NCI-H2107 treated with DMSO at 0.1 percent for 48 hours (cell line): ENCODE data around the gene DPP10.

Experiments used
- DNase-seq: peaks from one replicate; lab custom pipeline; 2025; ENCODE audit not compliant: unreplicated experiment; lab: John Stamatoyannopoulos, UW

Gene DPP10

DNA sequence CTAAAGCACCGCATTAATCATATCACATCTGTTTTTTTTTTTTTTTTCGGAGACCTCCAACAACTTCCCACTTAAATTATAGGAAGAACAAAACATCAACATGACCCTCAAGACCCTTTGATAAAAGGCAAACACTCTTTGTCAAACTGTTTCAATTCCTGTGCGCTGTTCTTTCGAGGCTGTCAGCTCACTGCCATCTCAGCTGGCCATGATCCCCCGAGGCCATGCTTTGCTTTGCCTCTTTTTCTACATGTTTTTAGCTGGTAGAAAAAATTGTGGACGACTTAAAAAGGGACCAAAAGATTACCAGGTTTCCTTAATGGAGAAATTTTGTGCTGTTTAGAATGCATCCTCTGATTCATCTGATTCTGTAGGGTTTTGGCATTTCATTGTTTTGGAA lies 138.2 kb downstream of the DPP10 start:
- no peak for DNase-seq

DNA sequence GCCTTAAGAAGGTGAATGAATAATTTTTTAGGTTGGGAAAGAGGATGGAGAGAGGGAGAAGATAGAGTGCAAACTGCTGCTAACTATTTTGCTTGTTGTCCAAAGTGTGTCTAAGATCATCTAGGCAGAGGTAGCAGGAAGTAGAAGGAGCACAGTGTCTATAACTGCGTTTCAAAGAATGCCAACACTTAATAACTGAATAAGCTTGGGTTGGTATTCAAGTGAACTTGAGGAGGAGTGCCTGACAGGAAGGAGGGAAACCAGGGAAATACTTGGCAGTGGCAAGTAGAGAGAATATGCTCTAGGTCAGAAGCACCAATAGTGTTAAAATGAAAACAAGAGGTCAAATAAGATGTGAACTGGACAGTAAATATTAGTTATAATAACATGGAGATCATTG lies 155.9 kb downstream of the DPP10 start:
- DNase-seq, result no peak

DNA sequence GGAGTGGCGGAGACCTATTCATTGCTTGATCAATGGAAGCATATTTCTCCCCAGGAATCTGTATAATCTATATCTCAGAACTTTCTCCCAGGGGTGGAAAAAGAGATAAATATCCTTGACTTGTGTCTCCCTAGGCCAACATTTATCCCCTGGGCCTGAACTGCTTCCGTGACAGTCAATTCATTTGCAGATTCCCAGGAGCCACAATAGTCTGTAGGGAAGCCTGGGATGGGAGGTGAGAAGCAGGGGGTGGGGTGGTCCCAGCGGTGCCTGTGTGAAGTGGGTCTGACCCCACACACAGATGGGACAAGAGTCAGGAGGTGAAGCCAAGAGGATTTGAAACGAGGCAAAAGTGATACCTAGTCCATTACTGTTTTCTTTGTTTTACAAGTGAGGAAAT lies 166.8 kb downstream of the DPP10 start:
- no peak for DNase-seq

DNA sequence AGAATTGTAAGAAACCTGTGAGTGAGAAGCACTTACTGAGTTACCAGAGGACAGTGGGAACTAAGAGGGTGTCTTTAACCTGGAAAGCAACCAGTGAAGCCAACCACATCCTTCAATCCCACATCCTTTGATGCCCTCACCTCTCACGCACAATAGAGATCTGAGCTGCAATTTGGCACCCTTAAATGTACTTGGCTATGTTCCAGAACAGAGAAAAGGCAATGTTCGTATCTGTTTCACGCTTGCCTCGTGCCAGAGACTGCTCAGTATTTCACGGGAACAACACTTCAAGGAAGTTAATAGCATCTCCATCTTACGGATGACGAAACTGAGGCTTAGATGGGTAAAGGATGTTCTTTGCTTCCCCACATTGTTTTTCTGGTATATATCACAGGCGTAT lies 167.4 kb downstream of the DPP10 start:
- peak; percentile 44 for DNase-seq

DNA sequence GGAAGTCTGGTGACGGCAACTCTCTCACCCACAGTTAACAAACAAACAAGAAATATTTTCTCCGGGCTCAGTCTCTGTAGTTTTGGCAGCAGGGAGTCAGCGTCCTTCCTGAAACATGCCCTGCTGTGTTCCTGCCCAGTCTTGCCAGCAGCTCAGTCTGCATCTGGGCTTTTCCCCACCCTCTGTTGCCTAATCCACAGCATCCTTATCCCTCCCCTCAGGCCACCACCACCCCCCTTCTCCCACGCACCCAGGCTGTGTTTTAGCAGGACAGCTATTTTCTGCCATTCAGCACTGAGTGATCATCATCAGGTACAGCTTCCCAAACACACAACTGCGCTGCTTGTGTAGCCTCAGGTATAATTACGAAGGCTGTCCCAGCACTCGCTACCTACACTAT lies 168.2 kb downstream of the DPP10 start:
- DNase-seq, result no peak

DNA sequence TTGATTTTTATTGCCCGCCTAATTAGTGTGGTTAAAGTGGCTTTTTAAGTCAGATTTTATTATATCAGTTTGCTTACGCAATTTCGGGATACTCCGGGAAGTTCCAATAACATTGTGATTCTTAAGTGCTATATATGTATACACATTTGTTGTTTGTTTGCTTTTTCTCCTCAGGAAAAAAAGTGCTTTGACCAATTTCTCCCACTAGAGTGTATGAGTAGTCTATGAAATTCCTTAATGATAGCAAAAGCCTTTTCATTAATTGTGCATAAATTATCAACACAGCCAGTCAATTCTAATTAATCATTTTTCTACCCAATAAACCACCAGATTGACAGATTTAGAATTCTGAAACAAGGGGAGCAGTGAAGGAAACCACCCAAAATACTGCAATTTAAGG lies 172.2 kb downstream of the DPP10 start:
- DNase-seq, result no peak

DNA sequence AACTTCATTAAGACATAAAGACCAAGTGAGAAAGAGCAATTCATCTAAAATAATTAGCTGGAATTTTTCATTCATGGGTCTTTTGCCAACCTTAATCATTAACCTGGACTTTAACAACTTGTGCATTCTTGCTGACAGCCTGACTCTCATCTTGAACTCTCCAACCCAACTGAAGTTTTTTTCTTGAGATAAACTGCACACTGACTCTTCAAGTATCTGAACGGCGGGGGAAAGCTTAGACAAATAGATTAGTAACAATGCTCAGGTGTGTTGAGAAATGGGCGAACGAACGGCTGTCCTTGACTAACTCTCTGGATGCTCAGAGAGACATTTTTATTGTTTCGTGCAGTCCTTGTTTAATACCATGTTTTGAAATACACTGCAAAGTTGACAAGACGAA lies 186.0 kb downstream of the DPP10 start:
- DNase-seq, result no peak

DNA sequence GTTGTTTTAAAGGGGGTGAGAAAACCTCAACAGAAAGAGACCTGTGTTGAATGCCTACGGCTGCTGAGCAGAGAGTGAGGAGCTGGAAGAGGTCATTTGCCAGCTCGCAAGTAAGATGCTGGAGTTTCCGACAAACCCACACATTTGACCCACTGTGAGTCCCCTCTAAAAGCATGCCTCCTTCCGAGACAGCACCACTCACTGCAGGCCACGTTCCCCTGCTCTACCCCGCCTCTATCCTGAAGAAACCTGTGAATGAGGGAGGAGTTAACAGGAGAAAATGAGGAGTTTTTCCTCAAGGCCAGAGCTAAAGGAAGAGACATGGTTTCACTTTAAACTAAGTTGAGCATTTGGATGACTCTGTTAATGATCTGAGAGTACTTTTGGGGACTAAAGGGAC lies 188.7 kb downstream of the DPP10 start:
- no peak for DNase-seq

DNA sequence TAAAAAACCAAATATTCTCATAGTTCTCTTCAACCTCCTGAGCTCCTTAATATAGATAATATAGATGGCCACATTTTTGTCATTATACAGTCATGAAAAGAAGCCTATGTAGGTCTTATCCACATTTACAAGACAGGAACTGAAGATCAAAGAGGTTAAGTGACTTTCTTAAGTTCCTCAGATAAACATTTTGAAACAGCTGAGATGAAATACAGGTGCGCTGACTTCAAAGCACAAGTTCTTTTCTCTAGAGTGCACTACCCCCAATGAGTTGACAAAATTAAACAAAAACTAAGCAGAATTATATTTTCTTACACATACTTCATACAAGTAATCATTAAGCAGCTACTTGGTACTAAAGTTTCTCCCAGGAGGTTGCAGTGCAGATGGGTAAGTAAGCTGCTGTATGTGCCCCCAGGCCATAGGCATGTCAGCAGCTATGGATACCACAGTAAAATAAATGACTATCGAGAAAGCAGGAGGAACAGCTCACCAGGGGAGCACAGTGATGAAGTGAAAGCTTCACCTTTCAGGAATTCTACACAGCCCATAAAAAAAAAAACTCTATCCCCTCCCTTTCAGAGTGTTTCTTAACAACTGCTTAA lies 199.8 kb downstream of the DPP10 start:
- no peak for DNase-seq

DNA sequence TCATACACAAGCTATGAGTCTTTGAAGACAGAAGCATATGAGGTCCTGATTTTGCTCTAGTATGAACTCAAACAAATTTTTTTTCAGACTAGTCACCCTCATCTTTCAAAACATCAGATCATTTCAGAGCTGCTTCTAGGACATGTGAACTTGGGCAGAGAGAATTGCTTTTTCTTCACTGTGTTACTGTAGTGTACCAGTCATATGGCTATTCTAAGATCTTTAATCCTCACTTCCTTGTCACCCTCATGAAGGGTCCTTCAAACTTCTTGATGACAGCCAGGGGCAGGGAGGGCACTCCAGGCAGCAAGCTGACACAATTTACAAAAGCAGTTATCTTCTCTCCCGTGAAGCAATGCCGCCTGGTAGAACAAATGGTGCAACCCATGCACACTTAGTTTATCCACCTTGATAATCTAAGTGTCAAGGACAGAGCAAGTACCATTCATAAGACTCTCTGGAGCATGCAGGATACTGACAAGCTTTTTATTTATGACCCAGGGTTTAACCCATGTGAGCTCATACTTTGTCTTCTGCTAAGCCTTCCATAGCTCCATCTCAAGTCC lies 200.6 kb downstream of the DPP10 start:
- DNase-seq, result no peak

DNA sequence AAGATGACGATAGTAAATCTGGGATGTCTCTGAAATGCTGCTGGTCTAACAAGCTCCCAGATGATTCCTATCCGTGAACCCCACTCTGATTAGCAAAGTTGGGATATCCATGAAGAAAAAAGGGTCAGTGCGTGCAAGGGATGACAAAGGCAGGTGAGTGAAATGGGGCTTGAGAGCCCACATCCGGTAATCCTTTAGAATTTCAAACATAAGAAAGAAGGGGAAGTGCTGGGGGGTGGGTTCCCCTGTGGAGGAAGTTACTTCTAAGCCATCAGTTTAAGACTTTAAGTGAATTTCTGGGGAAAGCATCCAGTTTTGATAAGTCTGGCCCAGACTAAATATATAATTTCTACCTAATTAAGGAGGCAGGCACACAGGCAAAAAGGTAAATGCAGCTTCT lies 209.5 kb downstream of the DPP10 start:
- DNase-seq, result no peak

DNA sequence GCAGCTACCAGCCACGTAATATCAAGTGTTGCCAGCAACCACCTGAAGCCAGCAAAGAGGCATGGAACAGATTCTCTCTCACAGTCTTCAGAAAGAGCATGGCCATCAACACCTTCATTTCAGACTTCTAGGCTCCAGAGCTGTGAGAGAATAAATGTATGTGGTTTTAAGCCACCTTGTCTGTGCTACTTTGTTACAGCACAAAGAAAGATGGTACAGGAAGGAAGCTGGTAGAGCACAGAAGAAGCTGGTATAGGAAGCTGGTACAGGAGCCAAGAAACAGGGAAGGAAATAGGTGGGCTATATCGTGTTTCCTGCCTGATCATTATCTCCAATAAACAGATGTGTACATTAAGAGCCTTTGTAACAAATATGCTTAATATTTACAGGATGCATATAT lies 217.4 kb downstream of the DPP10 start:
- no peak for DNase-seq

DNA sequence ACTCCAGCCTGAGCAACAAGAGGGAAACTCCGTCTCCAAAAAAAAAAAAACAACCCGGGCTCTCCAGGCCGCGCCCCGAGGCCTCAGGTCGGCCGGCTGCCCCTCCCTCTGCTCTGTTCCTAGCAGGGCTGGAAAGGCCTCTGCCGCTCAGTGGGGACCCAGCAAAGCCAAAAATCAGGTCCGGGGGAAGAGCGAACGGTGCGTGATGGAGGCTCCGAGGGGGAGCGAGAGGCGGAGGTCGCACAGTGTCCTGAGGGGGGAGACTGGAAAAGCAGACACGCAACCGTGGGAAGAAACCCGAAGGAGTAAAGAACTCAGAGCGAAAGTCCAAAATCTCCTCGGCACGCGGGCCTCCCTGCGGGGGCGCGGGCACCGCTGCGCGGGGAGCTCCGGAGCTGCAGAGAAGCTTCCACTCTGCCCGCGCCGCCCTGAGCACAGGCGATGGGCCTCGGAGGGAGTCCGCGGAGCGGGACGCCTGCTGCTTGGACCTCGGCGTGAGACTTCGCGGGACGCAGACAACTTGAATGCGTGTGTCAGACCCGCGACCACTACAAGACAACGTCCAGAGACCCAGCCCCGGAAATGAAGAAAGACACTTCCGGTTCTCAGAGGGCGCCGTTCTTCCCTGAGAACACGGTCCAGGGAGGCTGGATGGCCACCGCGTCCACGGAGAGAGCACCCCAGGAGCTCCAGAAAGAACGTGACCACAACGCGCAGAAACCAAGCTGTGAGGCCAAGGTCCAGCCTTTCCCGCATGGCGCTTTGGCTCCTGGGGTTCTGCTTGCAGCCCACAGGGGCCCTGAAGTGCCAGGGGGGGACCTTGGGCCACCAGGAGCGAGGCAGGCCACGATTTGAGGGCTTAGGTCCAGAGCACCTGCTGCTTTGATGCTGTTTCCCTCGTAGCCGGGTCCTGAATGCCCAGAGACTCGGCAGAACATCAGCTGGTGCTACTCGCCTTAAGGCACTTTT lies 219.8 kb downstream of the DPP10 start:
- DNase-seq, result no peak

DNA sequence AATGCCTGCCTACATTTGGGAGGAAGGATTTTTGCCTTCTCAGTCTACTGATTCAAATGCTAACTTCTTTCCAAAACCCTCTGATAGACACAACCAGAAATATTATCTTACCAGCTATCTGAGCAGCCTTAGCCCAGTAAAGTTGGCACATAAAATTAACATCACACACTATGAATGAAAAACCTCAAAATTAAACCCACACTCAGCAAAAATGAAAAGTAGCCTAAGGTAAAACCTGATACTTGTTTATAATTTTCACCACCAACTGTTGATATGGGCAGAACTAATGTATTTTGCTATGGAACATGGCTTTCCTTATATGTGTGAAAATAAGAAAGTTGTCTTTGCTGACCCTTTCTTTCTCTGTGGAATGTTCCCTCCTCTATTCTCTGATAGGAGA lies 226.0 kb downstream of the DPP10 start:
- DNase-seq, result no peak

DNA sequence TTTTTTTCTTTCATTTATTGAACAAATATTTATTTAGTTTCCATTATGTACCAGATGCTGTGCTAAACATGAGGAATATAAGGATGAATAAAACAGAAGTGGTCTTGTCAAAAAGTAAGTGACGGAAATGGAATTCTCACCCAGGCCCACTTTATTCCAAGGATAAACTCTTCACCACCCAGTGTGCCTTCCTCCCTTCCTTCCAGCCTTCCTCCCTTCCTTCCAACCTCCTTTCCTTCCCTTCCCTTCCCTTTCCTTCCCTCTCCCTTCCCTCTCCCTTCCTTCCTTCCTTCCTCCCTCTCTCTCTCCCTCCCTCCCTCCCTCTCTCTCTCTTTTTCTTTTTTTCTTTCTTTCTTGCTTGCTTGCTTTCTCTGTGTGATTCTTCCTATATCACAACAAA lies 240.8 kb downstream of the DPP10 start:
- no peak for DNase-seq

DNA sequence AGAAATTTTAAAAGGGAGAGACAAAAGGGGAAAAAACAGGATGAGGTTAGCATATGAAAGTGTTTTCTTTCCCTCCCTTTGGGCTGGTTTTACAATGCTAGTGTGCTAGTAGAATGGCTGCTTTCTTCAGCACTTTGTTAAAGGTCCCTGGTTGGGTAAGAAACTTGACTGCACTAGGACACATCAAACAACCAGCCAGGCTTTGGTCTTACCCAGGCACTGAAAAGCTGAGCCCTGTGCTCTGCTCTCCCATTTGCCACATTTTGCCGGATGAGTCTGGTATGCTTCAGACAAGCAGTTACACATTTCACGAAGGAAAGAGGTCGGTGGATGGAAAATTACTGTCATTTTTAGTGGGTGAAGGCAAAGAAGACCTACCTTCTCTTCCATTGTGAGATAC lies 242.0 kb downstream of the DPP10 start:
- DNase-seq, result no peak

DNA sequence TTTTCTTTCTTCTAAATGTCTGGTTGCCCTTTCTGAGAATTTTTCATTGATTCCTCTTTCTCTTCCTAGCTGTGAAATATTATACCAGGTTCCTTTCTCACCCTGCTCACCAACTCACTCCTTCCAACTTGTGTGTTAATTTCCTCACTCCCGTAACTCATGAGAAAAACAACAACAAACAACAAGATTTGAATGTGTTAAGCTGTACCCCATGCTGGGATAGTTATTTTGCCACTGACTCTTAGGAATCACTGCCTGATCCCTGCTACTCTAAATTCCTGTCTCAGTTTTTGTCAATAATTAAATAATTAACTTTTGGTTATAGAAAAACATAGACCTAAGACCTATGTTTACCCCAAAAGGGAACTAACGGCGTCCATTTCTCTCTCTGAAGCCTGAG lies 242.7 kb downstream of the DPP10 start:
- DNase-seq, result no peak

DNA sequence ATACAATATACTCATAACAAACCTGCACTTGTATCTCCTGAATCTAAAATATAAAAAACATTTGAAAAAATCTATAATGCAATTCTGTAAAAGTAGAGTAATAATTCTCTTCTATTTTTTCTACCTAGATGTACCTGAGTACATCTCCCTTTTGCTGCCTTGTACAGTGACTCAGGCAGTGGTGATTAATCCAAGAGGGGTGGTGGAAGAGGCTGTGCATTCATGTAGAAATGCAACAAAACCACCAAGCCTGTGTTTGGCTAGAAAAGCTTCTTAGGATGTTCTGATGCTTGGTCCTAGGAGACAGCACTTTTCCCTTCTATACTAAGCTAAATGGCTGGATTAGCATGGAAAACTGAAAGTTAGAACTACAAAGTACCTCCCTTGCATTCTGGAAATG lies 245.8 kb downstream of the DPP10 start:
- DNase-seq, result no peak

DNA sequence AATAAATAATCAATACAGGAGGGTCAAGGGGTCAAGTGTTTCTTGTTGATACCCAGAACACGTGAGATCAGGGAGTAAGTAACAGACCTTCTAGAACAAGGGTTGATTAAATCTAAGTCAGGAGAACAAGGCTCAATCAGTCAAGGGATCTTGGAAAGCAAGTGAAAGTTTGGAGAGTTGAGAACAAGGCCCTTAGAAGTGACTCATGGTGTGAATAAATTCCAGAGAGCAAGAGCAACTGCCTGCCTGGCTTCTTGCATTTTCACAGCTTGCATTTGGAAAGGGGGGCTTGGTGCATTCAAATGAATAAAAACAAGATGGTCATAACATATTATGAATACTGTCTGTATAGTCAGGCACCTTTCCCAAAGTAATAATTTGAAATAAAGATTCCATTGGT lies 256.1 kb downstream of the DPP10 start:
- DNase-seq, result no peak

DNA sequence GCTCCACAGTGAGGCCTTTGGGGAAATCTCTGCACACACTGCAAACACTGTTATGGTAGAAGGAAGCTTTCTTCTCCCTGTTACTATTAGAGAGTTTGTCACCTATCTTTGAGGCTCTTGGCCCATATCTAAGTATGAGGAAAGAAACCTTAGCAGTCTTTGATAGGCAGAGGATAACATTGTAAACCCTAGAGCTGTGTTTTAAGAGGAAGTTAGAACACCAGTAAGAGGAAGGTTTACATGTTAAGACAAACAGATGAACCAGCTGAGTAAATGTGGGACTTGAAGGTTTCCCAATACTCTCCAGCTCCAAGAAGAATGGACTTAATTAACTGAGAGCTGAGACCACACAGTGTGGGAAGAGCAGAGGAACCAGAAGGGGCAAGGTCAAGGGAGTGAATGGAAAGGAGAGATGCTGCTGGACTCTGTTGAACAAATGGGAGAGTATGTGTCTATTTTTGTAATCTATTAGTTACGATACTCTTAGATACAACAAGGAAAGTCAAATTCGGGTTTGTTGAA lies 257.0 kb downstream of the DPP10 start:
- no peak for DNase-seq

DNA sequence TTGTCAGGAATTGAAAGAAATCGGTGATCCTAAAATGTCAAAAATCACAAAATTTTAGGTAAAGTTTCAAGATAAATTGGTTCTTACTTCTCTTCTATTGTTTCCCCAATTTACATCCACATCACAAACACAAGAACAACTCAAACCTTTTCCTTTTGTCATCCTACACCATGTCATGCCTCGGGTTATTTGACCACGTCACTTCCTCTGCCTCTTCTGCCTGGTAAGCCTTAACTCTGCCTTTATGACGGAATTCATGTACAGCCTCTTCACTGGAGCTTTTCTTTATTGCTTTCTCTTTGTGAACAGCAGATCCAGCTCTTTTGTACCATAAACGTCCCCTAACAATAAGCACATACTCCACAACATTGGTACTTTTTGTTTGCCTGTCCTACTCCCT lies 258.0 kb downstream of the DPP10 start:
- no peak for DNase-seq
